ENCODE results near the gene HSH2D. TPM values are rescaled to one million over a fixed set of nuclear protein-coding genes. Genes with fewer than 3 reads are reported as not detected.
"Not testable (repeated sequence)": the region's sequence is repeated elsewhere in the genome, so short reads cannot be mapped to it uniquely, and the experiment has no call there.

Gene HSH2D
- total RNA-seq, 1 donor from 2014 or later = not detected

DNA sequence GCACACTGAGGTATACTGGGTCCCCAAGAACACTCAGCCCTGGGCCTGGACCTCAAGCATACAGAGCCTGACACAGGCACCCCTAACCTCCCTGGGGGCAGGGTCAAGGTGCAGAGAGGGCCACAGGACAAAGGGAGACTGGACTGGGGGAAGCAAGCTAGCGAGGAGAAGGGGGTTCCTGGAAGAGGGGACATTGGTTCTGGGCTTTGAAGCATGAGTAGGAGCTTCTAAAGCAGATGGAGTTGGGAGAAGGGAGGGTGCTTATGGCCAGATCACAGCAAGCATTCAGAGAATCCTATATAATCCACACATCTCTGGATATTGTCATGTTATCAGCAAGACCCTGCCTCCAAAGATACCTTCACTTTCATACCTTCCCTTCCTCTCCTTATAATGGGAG lies 26.6 kb downstream of the HSH2D start:
- no peak overlapping the region for H3K4me3 Mint-ChIP-seq (ENCODE audit: unreplicated experiment)
- TF ChIP-seq, protein P1, sequence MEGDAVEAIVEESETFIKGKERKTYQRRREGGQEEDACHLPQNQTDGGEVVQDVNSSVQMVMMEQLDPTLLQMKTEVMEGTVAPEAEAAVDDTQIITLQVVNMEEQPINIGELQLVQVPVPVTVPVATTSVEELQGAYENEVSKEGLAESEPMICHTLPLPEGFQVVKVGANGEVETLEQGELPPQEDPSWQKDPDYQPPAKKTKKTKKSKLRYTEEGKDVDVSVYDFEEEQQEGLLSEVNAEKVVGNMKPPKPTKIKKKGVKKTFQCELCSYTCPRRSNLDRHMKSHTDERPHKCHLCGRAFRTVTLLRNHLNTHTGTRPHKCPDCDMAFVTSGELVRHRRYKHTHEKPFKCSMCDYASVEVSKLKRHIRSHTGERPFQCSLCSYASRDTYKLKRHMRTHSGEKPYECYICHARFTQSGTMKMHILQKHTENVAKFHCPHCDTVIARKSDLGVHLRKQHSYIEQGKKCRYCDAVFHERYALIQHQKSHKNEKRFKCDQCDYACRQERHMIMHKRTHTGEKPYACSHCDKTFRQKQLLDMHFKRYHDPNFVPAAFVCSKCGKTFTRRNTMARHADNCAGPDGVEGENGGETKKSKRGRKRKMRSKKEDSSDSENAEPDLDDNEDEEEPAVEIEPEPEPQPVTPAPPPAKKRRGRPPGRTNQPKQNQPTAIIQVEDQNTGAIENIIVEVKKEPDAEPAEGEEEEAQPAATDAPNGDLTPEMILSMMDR (IDR thresholded peaks at IDR 0.05; ENCODE audit: partially characterized antibody, unreplicated experiment) = no peak
- no peak overlapping the region for H3K27ac Mint-ChIP-seq (ENCODE audit: unreplicated experiment)
- H3K9me3 Mint-ChIP-seq (ENCODE audit: unreplicated experiment) = peaks cover 4% of the 10 kb centered on the region
- H3K4me1 Mint-ChIP-seq (ENCODE audit: low read depth, unreplicated experiment) = no peaks in the 10 kb centered on the region
- no peaks in the 10 kb centered on the region for H3K36me3 Mint-ChIP-seq (ENCODE audit: unreplicated experiment)
- no peaks in the 10 kb centered on the region for H3K27me3 Mint-ChIP-seq (ENCODE audit: unreplicated experiment)
- DNase-seq = no peak

DNA sequence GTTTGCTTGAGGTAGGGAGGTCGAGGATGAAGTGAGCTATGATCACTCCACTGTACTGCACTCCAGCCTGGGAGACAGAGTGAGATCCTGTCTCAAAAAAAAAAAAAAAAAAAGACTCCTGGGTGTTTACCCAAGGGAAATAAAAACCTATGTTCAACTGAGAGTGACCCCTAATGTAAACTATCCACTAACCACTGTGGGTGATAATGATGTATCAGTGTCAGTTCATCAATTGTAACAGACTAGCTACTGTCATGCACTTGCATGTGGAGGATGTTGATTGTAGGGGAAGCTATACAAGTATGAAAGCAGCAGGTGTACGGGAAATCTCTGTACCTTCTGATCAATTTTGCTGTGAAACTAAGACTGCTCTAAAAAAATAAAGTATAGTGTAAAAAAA lies 32.5 kb downstream of the HSH2D start:
- Mint-ChIP-seq H3K9me3 (ENCODE audit: unreplicated experiment) (peaks cover 4% of the 10 kb centered on the region), H3K36me3 (ENCODE audit: unreplicated experiment) (no peaks in the 10 kb centered on the region), H3K4me3 (ENCODE audit: unreplicated experiment) (no peak overlapping the region), H3K4me1 (ENCODE audit: low read depth, unreplicated experiment) (no peaks in the 10 kb centered on the region), H3K27ac (ENCODE audit: unreplicated experiment) (no peak overlapping the region), H3K27me3 (ENCODE audit: unreplicated experiment) (no peaks in the 10 kb centered on the region)
- TF ChIP-seq, protein P1 (IDR thresholded peaks at IDR 0.05; ENCODE audit: partially characterized antibody, unreplicated experiment) = no peak
- DNase-seq = no peak

DNA sequence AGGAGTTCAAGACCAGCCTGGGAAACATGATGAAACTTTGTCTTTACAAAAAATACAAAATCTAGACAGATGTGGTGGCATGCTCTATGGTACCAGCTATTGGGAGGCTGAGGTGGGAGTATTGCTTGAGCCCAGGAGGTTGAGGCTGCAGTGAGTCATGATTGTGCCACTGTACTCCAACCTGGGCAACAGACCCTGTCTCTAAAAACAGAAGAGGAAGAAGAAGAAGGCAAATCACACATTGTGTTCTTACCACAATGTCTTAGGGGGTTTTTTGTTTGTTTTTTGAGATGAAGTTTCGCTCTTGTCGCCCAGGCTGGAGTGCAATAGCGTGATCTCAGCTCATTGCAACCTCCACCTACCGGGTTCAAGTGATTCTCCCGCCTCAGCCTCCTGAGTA lies 35.4 kb downstream of the HSH2D start:
- DNase-seq; H3K4me3 Mint-ChIP-seq (ENCODE audit: unreplicated experiment): not testable (repeated sequence)

GRCh38 chr19:16180611-16181010 lies 37.1 kb downstream of the HSH2D start:
- no peak for DNase-seq

More for the DNA sequence above, 35.4 kb downstream of the HSH2D start:
- not testable (repeated sequence) for H3K36me3 Mint-ChIP-seq (ENCODE audit: unreplicated experiment); H3K4me1 Mint-ChIP-seq (ENCODE audit: low read depth, unreplicated experiment); H3K27ac Mint-ChIP-seq (ENCODE audit: unreplicated experiment); H3K27me3 Mint-ChIP-seq (ENCODE audit: unreplicated experiment); H3K9me3 Mint-ChIP-seq (ENCODE audit: unreplicated experiment)

DNA sequence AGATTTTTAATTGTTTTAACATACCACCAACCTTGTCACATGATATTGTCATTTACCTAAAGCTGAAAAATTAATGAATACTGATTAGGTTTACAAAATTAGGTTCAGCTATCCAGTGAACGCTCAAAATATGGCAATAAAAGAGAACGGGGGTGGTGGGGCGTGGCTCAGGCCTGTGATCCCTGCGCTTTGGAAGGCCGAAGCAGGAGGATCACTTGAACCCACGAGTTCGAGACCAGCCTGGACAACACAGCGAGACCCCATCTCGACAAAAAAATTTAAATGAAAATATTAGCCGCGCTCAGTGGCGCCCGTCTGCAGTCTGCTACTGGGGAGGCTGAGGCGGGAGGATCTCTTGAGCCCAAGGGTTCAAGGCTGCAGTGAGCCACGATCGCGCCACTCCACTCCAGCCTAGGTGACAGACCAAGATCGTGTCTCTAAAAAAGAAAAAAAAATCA lies 41.2 kb downstream of the HSH2D start:
- peaks cover 6% of the 10 kb centered on the region for H3K9me3 Mint-ChIP-seq (ENCODE audit: unreplicated experiment)
- H3K27me3 Mint-ChIP-seq (ENCODE audit: unreplicated experiment) = peaks cover 8% of the 10 kb centered on the region
- DNase-seq = no peak
- H3K36me3 Mint-ChIP-seq (ENCODE audit: unreplicated experiment) = no peaks in the 10 kb centered on the region
- peaks cover 3% of the 10 kb centered on the region for H3K4me1 Mint-ChIP-seq (ENCODE audit: low read depth, unreplicated experiment)
- TF ChIP-seq, protein P1 (IDR thresholded peaks at IDR 0.05; ENCODE audit: partially characterized antibody, unreplicated experiment) = no peak
- H3K4me3 Mint-ChIP-seq (ENCODE audit: unreplicated experiment) = peak overlapping the region; percentile 93
- H3K27ac Mint-ChIP-seq (ENCODE audit: unreplicated experiment) = peak overlapping the region; percentile 90

More at GRCh38 chr19:16180611-16181010, 37.1 kb downstream of the HSH2D start:
- no peaks in the 10 kb centered on the region for H3K36me3 Mint-ChIP-seq (ENCODE audit: unreplicated experiment)
- TF ChIP-seq, protein P1 (IDR thresholded peaks at IDR 0.05; ENCODE audit: partially characterized antibody, unreplicated experiment) = no peak
- no peak overlapping the region for H3K4me3 Mint-ChIP-seq (ENCODE audit: unreplicated experiment)
- H3K9me3 Mint-ChIP-seq (ENCODE audit: unreplicated experiment) = peaks cover 5% of the 10 kb centered on the region
- H3K27ac Mint-ChIP-seq (ENCODE audit: unreplicated experiment) = no peak overlapping the region
- H3K4me1 Mint-ChIP-seq (ENCODE audit: low read depth, unreplicated experiment) = no peaks in the 10 kb centered on the region
- H3K27me3 Mint-ChIP-seq (ENCODE audit: unreplicated experiment) = peaks cover 8% of the 10 kb centered on the region

Data from glutamatergic neuron (in vitro differentiated cells).